ENCODE results near the gene UBE2G2.
A peak's percentile ranks its signal among the peaks of the same experiment; 100 is the strongest.

GRCh38 chr21:44792702-44793591, 8.7 kb downstream of the UBE2G2 start:
- TF ChIP-seq CTCF (IDR thresholded peaks at IDR 0.05; ENCODE audit: insufficient read depth, low read length) (peak; percentile 60), POLR2AphosphoS5 (IDR thresholded peaks at IDR 0.05; ENCODE audit: low read depth) (no peak), REST (IDR thresholded peaks at IDR 0.05; ENCODE audit: insufficient replicate concordance, low read depth) (no peak), SPI1 (IDR thresholded peaks at IDR 0.05; ENCODE audit: borderline replicate concordance, low read depth) (no peak)
